Measurements from ENCODE around the gene C1R. TPM values are rescaled to one million over a fixed set of nuclear protein-coding genes. Genes with fewer than 3 reads are reported as not detected.

Gene C1R
- total RNA-seq, 1 donor from 2014 or later: 0.78 TPM

- TF ChIP-seq CTCF (IDR thresholded peaks at IDR 0.05): no peak
- ChIA-PET POLR2A (no interaction called here), CTCF (no interaction called here)
- H3K27me3 Mint-ChIP-seq: no peaks in the 10 kb centered on the region
- no peak overlapping the region for H3K27ac Mint-ChIP-seq
- ATAC-seq (ENCODE audit: low read depth): no peak
- H3K4me1 Mint-ChIP-seq: no peaks in the 10 kb centered on the region
- intact Hi-C loops (cut with micrococcal nuclease): no loop called here
- no peaks in the 10 kb centered on the region for H3K9me3 Mint-ChIP-seq
- no peak for DNase-seq
- H3K4me3 Mint-ChIP-seq: no peak overlapping the region
- H3K36me3 Mint-ChIP-seq (ENCODE audit: low read depth): peaks cover 23% of the 10 kb centered on the region
Measured at GRCh38 chr12:7100239-7100638, 8.0 kb upstream of the C1R start.

- H3K27ac Mint-ChIP-seq: no peak overlapping the region
- intact Hi-C loops (cut with micrococcal nuclease): no loop called here
- no peaks in the 10 kb centered on the region for H3K4me1 Mint-ChIP-seq
- CTCF ChIA-PET: no interaction called here
- TF ChIP-seq CTCF (IDR thresholded peaks at IDR 0.05): no peak
- POLR2A ChIA-PET: interaction anchor here (0.6 to 0.7 kb wide), 2 partner anchors 166 to 208 kb away, joined by 3 to 7 read pairs; no protein-coding TSS in a partner anchor
- no peak for ATAC-seq (ENCODE audit: low read depth)
- DNase-seq: no peak
- no peaks in the 10 kb centered on the region for H3K9me3 Mint-ChIP-seq
- H3K4me3 Mint-ChIP-seq: no peak overlapping the region
- peaks cover 21% of the 10 kb centered on the region for H3K36me3 Mint-ChIP-seq (ENCODE audit: low read depth)
- H3K27me3 Mint-ChIP-seq: no peaks in the 10 kb centered on the region
Measured at GRCh38 chr12:7099290-7099996, 7.2 kb upstream of the C1R start.

- Mint-ChIP-seq H3K4me3 (no peak overlapping the region), H3K36me3 (ENCODE audit: low read depth) (peaks cover 9% of the 10 kb centered on the region), H3K9me3 (no peaks in the 10 kb centered on the region), H3K4me1 (peaks cover 7% of the 10 kb centered on the region), H3K27ac (no peak overlapping the region), H3K27me3 (no peaks in the 10 kb centered on the region)
- POLR2A ChIA-PET: interaction anchor here (0.6 to 0.7 kb wide), 3 partner anchors 15 to 71 kb away, joined by 3 to 8 read pairs (median 3); no protein-coding TSS in a partner anchor
- DNase-seq (no peak), ATAC-seq (ENCODE audit: low read depth) (no peak)
- intact Hi-C loops (cut with micrococcal nuclease): no loop called here
- CTCF ChIA-PET: no interaction called here
- TF ChIP-seq CTCF (IDR thresholded peaks at IDR 0.05): no peak
Measured at GRCh38 chr12:7096979-7097378, 4.7 kb upstream of the C1R start.

GRCh38 chr12:7096006-7096932 lies 4.0 kb upstream of the C1R start:
- TF ChIP-seq CTCF (IDR thresholded peaks at IDR 0.05): no peak
- Mint-ChIP-seq H3K4me1 (peaks cover 8% of the 10 kb centered on the region), H3K9me3 (no peaks in the 10 kb centered on the region), H3K27me3 (no peaks in the 10 kb centered on the region), H3K36me3 (ENCODE audit: low read depth) (peaks cover 7% of the 10 kb centered on the region), H3K27ac (no peak overlapping the region), H3K4me3 (no peak overlapping the region)
- no peak for ATAC-seq (ENCODE audit: low read depth)
- no peak for DNase-seq
- intact Hi-C loops (cut with micrococcal nuclease): no loop called here
- ChIA-PET POLR2A (interaction anchor here (0.7 to 0.8 kb wide), 2 partner anchors 15 to 223 kb away, joined by 3 to 8 read pairs; partner anchors contain the start of gene SPSB2), CTCF (interaction anchor here (0.7 to 1.3 kb wide), 2 partner anchors 12 to 64 kb away, joined by 3 read pairs; no protein-coding TSS in a partner anchor)

- no peak for ATAC-seq (ENCODE audit: low read depth)
- POLR2A ChIA-PET: interaction anchor here (1.1 to 1.4 kb wide), 3 partner anchors 15 to 150 kb away, joined by 3 to 6 read pairs (median 3); partner anchors contain the start of genes C12orf57, C1RL, LPCAT3 and RNU7-1
- intact Hi-C loops (cut with micrococcal nuclease): no loop called here
Measured at GRCh38 chr12:7093892-7094291, 1.6 kb upstream of the C1R start.

More at GRCh38 chr12:7093892-7094291, 1.6 kb upstream of the C1R start:
- no peak for DNase-seq
- Mint-ChIP-seq H3K4me3 (no peak overlapping the region), H3K27ac (no peak overlapping the region), H3K36me3 (ENCODE audit: low read depth) (peaks cover 4% of the 10 kb centered on the region), H3K4me1 (peaks cover 8% of the 10 kb centered on the region), H3K9me3 (no peaks in the 10 kb centered on the region), H3K27me3 (no peaks in the 10 kb centered on the region)
- CTCF ChIA-PET: interaction anchor here (1.0 to 2.2 kb wide), 6 partner anchors 9 to 224 kb away, joined by 4 to 7 read pairs (median 6); partner anchors contain the start of genes C12orf57 and RNU7-1
- no peak for TF ChIP-seq CTCF (IDR thresholded peaks at IDR 0.05)

All from activated B cell treated with CpG ODN at 0.5 μM for 24 hours (primary cell).